Adrenal gland (tissue), 12 donors: Measurements from ENCODE around the gene CYP4F12. TPM values are rescaled to one million over a fixed set of nuclear protein-coding genes. Genes with fewer than 3 reads are reported as not detected.

Source experiments
- DNase-seq, 7 donors: peaks; one replicate each; pipeline ENCODE4 v3.0.0-alpha.2; 2019 to 2020
- H3K27ac ChIP-seq, 5 donors: fragments of 200-600 bp; sonication (generic) in 4 of 5; 1 replicate in 3 of 5; 2 replicates in 2 of 5; pipeline versions ENCODE4 v1.5.1 to v1.8.0; 2016 to 2020; ENCODE audit warnings: mild to moderate bottlenecking in 1 of 5
- H3K27me3 ChIP-seq: fragments of 200-600 bp; 2 replicates; pipeline ENCODE4 v1.8.0; 2021
- H3K36me3 ChIP-seq, 2 donors: fragments of 200-600 bp; replicated peaks in 1 of 2; 1 replicate in 1 of 2; 2 replicates in 1 of 2; pipeline versions ENCODE4 v1.5.1 to v1.8.0; 2018 to 2022
- H3K4me1 ChIP-seq, 2 donors: fragments of 200-600 bp; replicated peaks in 1 of 2; 1 replicate in 1 of 2; 2 replicates in 1 of 2; pipeline versions ENCODE4 v1.5.1 to v1.8.0; 2018 to 2021
- H3K4me3 ChIP-seq, 4 donors: fragments of 200-600 bp; sonication (generic) in 3 of 4; one replicate each; pipeline ENCODE4 v1.5.1; 2016 to 2018
- H3K9me3 ChIP-seq, 3 donors: fragments of 200-600 bp; sonication (generic) in 1 of 3; replicated peaks in 1 of 3; 1 replicate in 2 of 3; 2 replicates in 1 of 3; pipeline versions ENCODE4 v1.5.1 to v1.8.0; 2016 to 2021
- CTCF ChIP-seq, 6 experiments: fragments of 450-650 bp in 4 of 6; fragments of 200-600 bp in 2 of 6; sonication (generic) in 1 of 6; IDR thresholded peaks; 1 replicate in 5 of 6; 2 replicates in 1 of 6; pipeline versions ENCODE4 v1.5.1 to v1.8.0; 2016 to 2021; ENCODE audit warnings: antibody characterized with exemption in 6 of 6, mild to moderate bottlenecking in 2 of 6, moderate library complexity in 1 of 6
- POLR2A ChIP-seq, 2 donors: fragments of 450-650 bp; IDR thresholded peaks; one replicate each; pipeline ENCODE4 v1.6.1; 2017; ENCODE audit warnings: antibody characterized with exemption in 2 of 2, mild to moderate bottlenecking in 2 of 2, moderate library complexity in 1 of 2
- WGBS, 4 donors: extraction: QIAGEN DNeasy Blood & Tissue Kit in 2 of 4; methylation state at CpG; one replicate each; pipeline versions ENCODE4 v1.1.5 to v1.1.7; 2013 to 2017; 5-methylcytosine and 5-hydroxymethylcytosine counted together
- intact Hi-C, 2 donors: fragments of 100-400 bp; cut with DNase I; formaldehyde crosslinking; loops; one replicate each; pipeline versions ENCODE4 v1.14.1 to v1.15.0; 2022 to 2023
- polyA plus RNA-seq, 3 donors: library from polyadenylated mRNA; stranded (reverse); fragments of 200-250 nt in 2 of 3; fragments of 350-450 nt in 1 of 3; fragmentation: Illumina TruSeq in 1 of 3; extraction: RNeasy Lipid Tissue Mini Kit (QIAGEN cat#74804) in 1 of 3; gene quantifications; one replicate each; pipeline ENCODE4 v1.2.3, GENCODE V29; 2013 to 2014
- total RNA-seq, 9 donors: library from RNA; depleted of rRNA in 4 of 9; stranded (reverse); fragments of >200 nt in 4 of 9; fragments of 120-200 nt in 1 of 9; fragmentation: NEBNext Ultra II Directional in 1 of 9; extraction: Animal tissue kit (Norgen Biotek cat#: 25700) in 1 of 9; gene quantifications; one replicate each; pipeline versions ENCODE4 v1.1.0 to v1.2.4, GENCODE V29; 2013 to 2023
- donor health status: healthy with polysubstance abuse.
- donor health status: Bipolar disorder and iron deficiency.
- donor health status: DM: yes; HTN: yes; CAD: no.
- donor health status: DM: no; HTN: no; CAD: no.
- donor health status: DM: no; HTN: no; CAD: no.
- donor health status: DM: yes; HTN: yes; CAD: no.

Gene CYP4F12
- total and polyA plus RNA-seq, 12 donors = 0.42 to 19.7 (median 2.7) TPM

DNA sequence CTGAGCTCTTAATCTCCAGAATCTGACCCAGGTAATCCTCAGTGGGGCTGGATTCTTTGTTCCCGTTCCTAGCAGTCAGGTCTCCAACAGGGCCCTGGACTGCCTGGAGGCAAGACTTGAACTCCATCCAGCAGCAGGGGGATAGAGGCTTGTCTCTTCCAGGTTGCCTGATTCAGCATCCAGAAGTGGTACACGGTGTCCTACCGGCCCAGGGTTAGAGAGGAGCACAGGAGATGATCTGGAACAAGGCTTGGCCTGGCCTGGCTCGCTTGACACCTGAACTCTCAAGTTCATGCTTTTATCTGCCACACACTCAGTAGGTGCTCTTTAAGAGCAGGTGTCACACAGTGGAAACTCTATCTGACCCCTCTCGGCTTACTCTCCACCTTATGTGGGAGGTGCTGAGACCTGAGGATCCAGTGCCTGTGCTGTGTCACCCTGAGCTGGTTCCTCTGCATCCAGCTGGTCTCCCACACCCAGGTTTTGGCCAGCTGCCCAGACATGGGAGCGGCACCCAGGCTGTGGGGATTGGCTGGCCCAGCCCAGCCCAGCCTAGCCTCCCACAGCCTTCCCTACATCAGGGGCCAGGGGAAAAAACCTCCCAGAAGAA is 32.5 kb upstream of the CYP4F12 start, which contains the start of gene CYP4F3:
Gene CYP4F3 (plus strand): TSS at position 604 of the 610 bp plus-strand sequence. CDS start 519 bp downstream, outside the sequence.
- H3K9me3 ChIP-seq = no peaks in the 10 kb centered on the region
- TF ChIP-seq POLR2A (IDR thresholded peaks at IDR 0.05) (no peak), CTCF (IDR thresholded peaks at IDR 0.05) (no peak)
- no peaks in the 10 kb centered on the region for H3K27me3 ChIP-seq
- H3K4me3 ChIP-seq = no peak within 1 kb of the TSS
- intact Hi-C loops = no loop called here
- DNase-seq = peak; percentile 31 to 58 (median 38)
- H3K36me3 ChIP-seq = no peaks in the 10 kb centered on the region
- H3K4me1 ChIP-seq = no peaks in the 10 kb centered on the region
- H3K27ac ChIP-seq = no peak within 1 kb of the TSS
- WGBS, 4 donors = 50 to 100% (median 63%) methylated on average over 4 to 6 of the region's 6 CpGs

- H3K36me3 ChIP-seq = no peaks in the 10 kb centered on the region
- H3K4me1 ChIP-seq = no peaks in the 10 kb centered on the region
- no peaks in the 10 kb centered on the region for H3K9me3 ChIP-seq
- intact Hi-C loops = no loop called here
- no peak overlapping the region for H3K4me3 ChIP-seq
- H3K27me3 ChIP-seq = no peaks in the 10 kb centered on the region
- H3K27ac ChIP-seq = no peak overlapping the region
- DNase-seq = no peak
- 46 to 79% (median 71%) methylated on average over 8 to 12 of the region's 12 CpGs for WGBS, 4 donors
- TF ChIP-seq CTCF (IDR thresholded peaks at IDR 0.05) (no peak), POLR2A (IDR thresholded peaks at IDR 0.05) (no peak)
Observed at GRCh38 chr19:15640904-15641597, 31.8 kb upstream of the CYP4F12 start.

DNA sequence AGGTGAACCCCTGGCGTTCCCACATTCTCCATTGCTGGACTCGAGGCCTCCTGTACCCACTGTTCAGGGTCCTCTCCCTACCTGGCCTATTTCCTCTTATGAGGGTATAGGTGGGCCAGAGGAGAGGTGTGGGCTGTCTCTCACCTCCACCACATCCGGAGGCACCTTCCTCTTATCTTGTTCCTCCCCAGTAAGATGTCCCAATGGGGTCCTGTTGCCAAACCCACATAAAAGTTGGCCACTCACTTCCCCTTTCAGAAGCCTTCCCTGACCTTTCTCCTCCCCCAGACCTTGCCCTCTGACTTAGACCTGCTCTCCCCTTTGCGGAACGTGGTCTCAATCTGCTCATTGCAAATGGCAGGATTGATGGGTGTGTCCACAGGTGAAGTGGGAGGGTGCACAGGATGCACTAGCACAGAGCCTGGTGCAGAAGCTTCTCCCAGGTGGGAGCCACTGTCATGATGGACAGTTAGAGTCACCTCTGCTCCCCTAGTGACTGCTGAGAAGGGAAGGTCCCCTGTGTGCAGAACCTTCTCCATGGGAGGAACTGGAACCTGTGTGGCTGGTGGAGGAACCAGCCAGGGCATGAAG is 30.9 kb upstream of the CYP4F12 start:
- DNase-seq = no peak
- TF ChIP-seq CTCF (IDR thresholded peaks at IDR 0.05) (no peak), POLR2A (IDR thresholded peaks at IDR 0.05) (no peak)
- H3K4me3 ChIP-seq = no peak overlapping the region
- no peaks in the 10 kb centered on the region for H3K4me1 ChIP-seq
- 65 to 76% (median 69%) methylated on average over 5 of the region's 5 CpGs for WGBS, 4 donors
- intact Hi-C loops = no loop called here
- H3K36me3 ChIP-seq = no peaks in the 10 kb centered on the region
- H3K9me3 ChIP-seq = no peaks in the 10 kb centered on the region
- H3K27me3 ChIP-seq = no peaks in the 10 kb centered on the region
- no peak overlapping the region for H3K27ac ChIP-seq

- intact Hi-C loops = no loop called here
- no peak for DNase-seq
- H3K27me3 ChIP-seq = no peaks in the 10 kb centered on the region
- H3K27ac ChIP-seq = no peak overlapping the region
- no peaks in the 10 kb centered on the region for H3K4me1 ChIP-seq
- no peaks in the 10 kb centered on the region for H3K36me3 ChIP-seq
- H3K4me3 ChIP-seq = no peak overlapping the region
- H3K9me3 ChIP-seq = no peaks in the 10 kb centered on the region
- TF ChIP-seq POLR2A (IDR thresholded peaks at IDR 0.05) (no peak), CTCF (IDR thresholded peaks at IDR 0.05) (no peak)
Observed at GRCh38 chr19:15642807-15643206, 30.1 kb upstream of the CYP4F12 start.
